ENCODE data around the gene RETNLB. TPM values are rescaled to one million over a fixed set of nuclear protein-coding genes. Genes with fewer than 3 reads are reported as not detected.

RETNLB gene
- total and polyA plus RNA-seq, 2 of the 13 experiments (the other 11 are each of a cell fraction or from before 2014, with no cell fraction given) = not detected

DNA sequence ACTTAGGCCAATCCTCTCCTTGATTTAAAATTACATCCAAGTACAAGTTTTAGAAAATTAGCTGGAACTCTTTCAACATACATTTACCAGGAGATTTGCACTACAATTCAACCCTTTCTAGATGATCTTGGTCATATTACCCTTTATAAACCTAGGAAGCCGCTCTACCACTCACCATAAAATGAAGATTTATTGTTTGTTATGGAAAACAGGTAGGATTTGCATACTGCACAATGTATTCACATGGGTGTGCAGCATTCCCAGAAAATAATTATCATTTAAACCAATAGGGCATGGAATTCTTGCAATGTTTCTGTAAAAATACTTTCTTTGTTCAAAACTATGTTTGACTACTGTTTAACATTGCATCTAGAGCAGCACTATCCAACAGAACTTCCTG, 18.4 kb upstream of the RETNLB start:
- no peaks in the 10 kb centered on the region for H3K79me2 ChIP-seq (ENCODE audit: insufficient read depth, low read length)
- DNase-seq (ENCODE audit: low spot score) = no peak
- TF ChIP-seq PTBP1 (IDR thresholded peaks at IDR 0.05; ENCODE audit: low read depth, low read length, poor library complexity, severe bottlenecking) (no peak), PRMT3 (CRISPR knock-in tag; IDR thresholded peaks at IDR 0.05; ENCODE audit: borderline replicate concordance, low read depth) (no peak), IRF2 (CRISPR knock-in tag; IDR thresholded peaks at IDR 0.05) (no peak)
- no peak for FAIRE-seq
- no peaks in the 10 kb centered on the region for H3K27me3 ChIP-seq (ENCODE audit: control insufficient read depth in 1 of 2, insufficient read depth in 2 of 2, low read length in 2 of 2)
- POLR2A ChIA-PET = no interaction called here
- no peak overlapping the region for H3K27ac ChIP-seq (ENCODE audit: extremely low read length, insufficient read depth, low read length)
- no peaks in the 10 kb centered on the region for H3K36me3 ChIP-seq (replicated peaks in 1 of 2; ENCODE audit: control insufficient read depth in 1 of 2, insufficient read depth in 2 of 2, low read length in 2 of 2)
- in situ Hi-C loops (cut with HindIII; ENCODE audit: extremely low pct_ligation_motif_present, low pct_unique_long_range_greater_than_20kb) (no loop called here), intact Hi-C loops (cut with micrococcal nuclease; ENCODE audit: unreplicated experiment) (no loop called here)
- H2AFZ ChIP-seq (ENCODE audit: low read length) = no peak overlapping the region
- H3K9ac ChIP-seq (ENCODE audit: insufficient read depth, low read depth, low read length) = no peak overlapping the region
- ATAC-seq = no peak
- no peak overlapping the region for H3K4me3 ChIP-seq (replicated peaks in 1 of 3; ENCODE audit: insufficient read depth in 1 of 3, low read depth in 2 of 3, low read length in 3 of 3)
- BruUV-seq (replicated peaks) = no TSS peak
- no peaks in the 10 kb centered on the region for H4K20me1 ChIP-seq (ENCODE audit: insufficient read depth, low read length)
- 0% methylated on average over 1 of the region's 1 CpG for WGBS (ENCODE audit: low lambda C conversion rate)
- H3K9me3 ChIP-seq (ENCODE audit: low read length) = no peaks in the 10 kb centered on the region
- no peaks in the 10 kb centered on the region for H3K4me1 ChIP-seq (ENCODE audit: insufficient read depth, low read length)
- CTCF ChIA-PET (ENCODE audit: low intra/inter-chr PET ratio, low total read pairs) = no interaction called here
- H3K4me2 ChIP-seq (ENCODE audit: low read depth, low read length) = no peak overlapping the region

DNA sequence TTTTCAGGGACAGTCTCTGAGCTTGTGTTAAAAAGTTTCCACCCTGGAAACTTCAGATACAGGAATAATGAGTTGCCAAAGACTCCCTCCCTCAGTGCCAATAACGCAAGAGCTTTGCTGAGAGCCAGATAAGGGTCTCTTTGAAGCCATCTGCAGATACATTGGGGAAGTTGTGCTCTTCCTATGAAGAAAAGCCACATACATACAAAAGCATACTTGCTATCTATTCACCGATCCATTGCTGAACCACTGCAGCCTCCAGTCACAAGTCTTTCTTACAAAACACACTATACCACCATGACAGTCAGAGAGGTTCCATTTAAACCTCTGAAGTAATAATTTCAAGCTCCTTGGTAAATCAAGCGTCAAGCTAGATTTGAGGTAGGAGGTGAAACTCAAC, 10.0 kb upstream of the RETNLB start:
- DNase-seq (ENCODE audit: low spot score) (no peak), ATAC-seq (no peak), FAIRE-seq (no peak)
- 24% methylated on average over 3 of the region's 3 CpGs for WGBS (ENCODE audit: low lambda C conversion rate)
- ChIA-PET CTCF (ENCODE audit: low intra/inter-chr PET ratio, low total read pairs) (no interaction called here), POLR2A (no interaction called here)
- Histone ChIP-seq H4K20me1 (ENCODE audit: insufficient read depth, low read length) (no peaks in the 10 kb centered on the region), H3K27ac (ENCODE audit: extremely low read length, insufficient read depth, low read length) (no peak overlapping the region), H3K4me3 (replicated peaks in 1 of 3; ENCODE audit: insufficient read depth in 1 of 3, low read depth in 2 of 3, low read length in 3 of 3) (no peak overlapping the region), H3K9me3 (ENCODE audit: low read length) (no peaks in the 10 kb centered on the region), H3K9ac (ENCODE audit: insufficient read depth, low read depth, low read length) (no peak overlapping the region), H3K36me3 (replicated peaks in 1 of 2; ENCODE audit: control insufficient read depth in 1 of 2, insufficient read depth in 2 of 2, low read length in 2 of 2) (no peaks in the 10 kb centered on the region), H3K27me3 (ENCODE audit: control insufficient read depth in 1 of 2, insufficient read depth in 2 of 2, low read length in 2 of 2) (no peaks in the 10 kb centered on the region), H3K4me1 (ENCODE audit: insufficient read depth, low read length) (no peaks in the 10 kb centered on the region), H3K79me2 (ENCODE audit: insufficient read depth, low read length) (no peaks in the 10 kb centered on the region), H3K4me2 (ENCODE audit: low read depth, low read length) (no peak overlapping the region), H2AFZ (ENCODE audit: low read length) (no peak overlapping the region)
- intact Hi-C loops (cut with micrococcal nuclease; ENCODE audit: unreplicated experiment) (no loop called here), in situ Hi-C loops (cut with HindIII; ENCODE audit: extremely low pct_ligation_motif_present, low pct_unique_long_range_greater_than_20kb) (no loop called here)
- BruUV-seq (replicated peaks) = no TSS peak
- TF ChIP-seq RBFOX2 (IDR thresholded peaks at IDR 0.05; ENCODE audit: low read depth, low read length) (no peak), ZNF350 (CRISPR knock-in tag; IDR thresholded peaks at IDR 0.05; ENCODE audit: borderline replicate concordance, low read depth) (no peak), ZMYM3 (CRISPR knock-in tag; IDR thresholded peaks at IDR 0.05) (no peak), HOXD1 (CRISPR knock-in tag; IDR thresholded peaks at IDR 0.05) (no peak), ZNF652 (CRISPR knock-in tag; IDR thresholded peaks at IDR 0.05; ENCODE audit: borderline replicate concordance, low read depth) (no peak), FLYWCH1 (CRISPR knock-in tag; IDR thresholded peaks at IDR 0.05) (no peak), MBD4 (IDR thresholded peaks at IDR 0.05; ENCODE audit: borderline replicate concordance, low read length) (no peak), ZFP90 (CRISPR knock-in tag; IDR thresholded peaks at IDR 0.05; ENCODE audit: borderline replicate concordance) (no peak)
- TF ChIP-seq, protein P1, sequence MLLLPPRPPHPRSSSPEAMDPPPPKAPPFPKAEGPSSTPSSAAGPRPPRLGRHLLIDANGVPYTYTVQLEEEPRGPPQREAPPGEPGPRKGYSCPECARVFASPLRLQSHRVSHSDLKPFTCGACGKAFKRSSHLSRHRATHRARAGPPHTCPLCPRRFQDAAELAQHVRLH (CRISPR knock-in tag; IDR thresholded peaks at IDR 0.05; ENCODE audit: borderline replicate concordance, low read depth) = no peak
- TF ChIP-seq, protein P2, sequence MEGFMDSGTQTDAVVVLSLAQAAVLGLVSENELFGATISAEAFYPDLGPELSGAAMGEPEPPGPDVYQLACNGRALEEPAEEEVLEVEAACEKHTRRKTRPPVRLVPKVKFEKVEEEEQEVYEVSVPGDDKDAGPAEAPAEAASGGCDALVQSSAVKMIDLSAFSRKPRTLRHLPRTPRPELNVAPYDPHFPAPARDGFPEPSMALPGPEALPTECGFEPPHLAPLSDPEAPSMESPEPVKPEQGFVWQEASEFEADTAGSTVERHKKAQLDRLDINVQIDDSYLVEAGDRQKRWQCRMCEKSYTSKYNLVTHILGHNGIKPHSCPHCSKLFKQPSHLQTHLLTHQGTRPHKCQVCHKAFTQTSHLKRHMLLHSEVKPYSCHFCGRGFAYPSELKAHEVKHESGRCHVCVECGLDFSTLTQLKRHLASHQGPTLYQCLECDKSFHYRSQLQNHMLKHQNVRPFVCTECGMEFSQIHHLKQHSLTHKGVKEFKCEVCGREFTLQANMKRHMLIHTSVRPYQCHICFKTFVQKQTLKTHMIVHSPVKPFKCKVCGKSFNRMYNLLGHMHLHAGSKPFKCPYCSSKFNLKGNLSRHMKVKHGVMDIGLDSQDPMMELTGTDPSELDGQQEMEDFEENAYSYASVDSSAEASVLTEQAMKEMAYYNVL (CRISPR knock-in tag; IDR thresholded peaks at IDR 0.05; ENCODE audit: borderline replicate concordance) = no peak

All from HepG2 (cell line).